HG03060 (cell line): ENCODE data around the gene GAD1.

Experiments used
- ATAC-seq: cut with Tn5 transposase; IDR thresholded peaks from one replicate; pipeline ENCODE4 v1.9.1; 2021; ENCODE audit warnings: low read depth, moderate number of reproducible peaks; ENCODE audit not compliant: unreplicated experiment

Gene GAD1

GRCh38 chr2:170817093-170818035 lies 677 bp downstream of the GAD1 start:
- no peak for ATAC-seq

GRCh38 chr2:170818036-170818751 lies 1.5 kb downstream of the GAD1 start:
- ATAC-seq = no peak

- no peak for ATAC-seq
These were observed 2.2 kb downstream of the GAD1 start for GRCh38 chr2:170818752-170819470.

- ATAC-seq = no peak
These were observed 3.3 kb downstream of the GAD1 start for GRCh38 chr2:170819680-170820664.

GRCh38 chr2:170820757-170821530 lies 4.3 kb downstream of the GAD1 start:
- ATAC-seq = peak; percentile 55

- ATAC-seq = no peak
These were observed 5.0 kb downstream of the GAD1 start for GRCh38 chr2:170821531-170822289.

- ATAC-seq = no peak
These were observed 5.8 kb downstream of the GAD1 start for GRCh38 chr2:170822290-170823087.

GRCh38 chr2:170823088-170823897 lies 6.6 kb downstream of the GAD1 start:
- no peak for ATAC-seq

GRCh38 chr2:170823898-170824215 lies 7.2 kb downstream of the GAD1 start:
- ATAC-seq = no peak

- ATAC-seq = no peak
These were observed 7.9 kb downstream of the GAD1 start for GRCh38 chr2:170824526-170825015.

- no peak for ATAC-seq
These were observed 11.3 kb downstream of the GAD1 start for GRCh38 chr2:170827841-170828532.

- ATAC-seq = no peak
These were observed 11.8 kb downstream of the GAD1 start for GRCh38 chr2:170828533-170828916.

- ATAC-seq = no peak
These were observed 12.3 kb downstream of the GAD1 start for GRCh38 chr2:170829036-170829435.

- no peak for ATAC-seq
These were observed 13.5 kb downstream of the GAD1 start for GRCh38 chr2:170830166-170830565.

GRCh38 chr2:170831115-170831514 lies 14.4 kb downstream of the GAD1 start:
- ATAC-seq = no peak

GRCh38 chr2:170836027-170836426 lies 19.3 kb downstream of the GAD1 start:
- ATAC-seq = no peak
